Endothelial cell of umbilical vein (primary cell): ENCODE measurements around the gene BET1L. TPM values are rescaled to one million over a fixed set of nuclear protein-coding genes. Genes with fewer than 3 reads are reported as not detected.

Experiments used
- BruUV-seq: library from RNA; stranded (reverse); fragments of 400-500 nt; replicated peaks from 2 replicates; lab custom pipeline; 2021; lab: Mats Ljungman, UMichigan
- CTCF ChIA-PET: fragments of 300-600, 350-600 bp; sonication (Branson Sonifier 250); formaldehyde crosslinking; loops from one replicate; lab custom pipeline; 2021; ENCODE audit warnings: antibody characterized with exemption, inconsistent platforms; lab: Charles Lee
- POLR2A ChIA-PET: fragments of 300-600, 350-600 bp; sonication (Branson Sonifier 250); formaldehyde crosslinking; loops from one replicate; lab custom pipeline; 2021; ENCODE audit warnings: antibody characterized with exemption, inconsistent platforms; lab: Charles Lee
- DNase-seq: peaks from one replicate; pipeline ENCODE4 v3.0.0-alpha.2; 2011; ENCODE audit warnings: low read depth, low spot score
- FAIRE-seq: peaks from 2 replicates; lab custom pipeline; 2011; peaks lifted over from hg19 to GRCh38; lab: Jason Lieb, UNC
- H2AFZ ChIP-seq: 2 replicates; pipeline ENCODE4 v1.6.0; 2012; ENCODE audit warnings: low read depth, low read length, control low read depth, inconsistent platforms
- H3K27ac ChIP-seq: 2 replicates; pipeline ENCODE4 v1.5.1; 2011; ENCODE audit warnings: low read depth, mild to moderate bottlenecking, control low read depth, low read length, moderate library complexity; ENCODE audit not compliant: insufficient read depth
- H3K27me3 ChIP-seq, 2 experiments: 2 replicates each; pipeline versions ENCODE4 v1.6.0 to v1.6.1; 2011; ENCODE audit warnings: low read length in 2 of 2, mixed read lengths in 1 of 2; ENCODE audit not compliant: control insufficient read depth in 2 of 2, insufficient read depth in 2 of 2
- H3K36me3 ChIP-seq, 2 experiments: 2 replicates in 1 of 2; 3 replicates in 1 of 2; pipeline ENCODE4 v1.5.1; 2011; ENCODE audit warnings: low read length in 2 of 2, mild to moderate bottlenecking in 1 of 2, moderate library complexity in 1 of 2; ENCODE audit not compliant: control insufficient read depth in 2 of 2, insufficient read depth in 2 of 2; ENCODE audit errors: extremely low read depth in 1 of 2
- H3K4me1 ChIP-seq: 3 replicates; pipeline ENCODE4 v1.5.1; 2011; ENCODE audit warnings: mild to moderate bottlenecking, low read length; ENCODE audit not compliant: control insufficient read depth, insufficient read depth; ENCODE audit errors: extremely low read depth
- H3K4me2 ChIP-seq: 2 replicates; pipeline ENCODE4 v1.6.1; 2011; ENCODE audit warnings: low read length, control low read depth, mixed read lengths; ENCODE audit not compliant: insufficient read depth
- H3K4me3 ChIP-seq, 3 experiments: fragments of 200-600 bp in 1 of 3; sonication (generic), shearing (Covaris generic) in 1 of 3; replicated peaks in 1 of 3; 2 replicates each; pipeline ENCODE4 v1.5.1; 2011 to 2016; ENCODE audit warnings: control low read depth in 3 of 3, low read length in 3 of 3, mild to moderate bottlenecking in 2 of 3, inconsistent platforms in 1 of 3, low read depth in 1 of 3, moderate library complexity in 1 of 3; ENCODE audit not compliant: insufficient read depth in 1 of 3
- H3K79me2 ChIP-seq: 2 replicates; pipeline ENCODE4 v1.6.0; 2012; ENCODE audit warnings: low read length, inconsistent platforms; ENCODE audit not compliant: control insufficient read depth, insufficient read depth
- H3K9ac ChIP-seq: replicated peaks from 2 replicates; pipeline ENCODE3; 2011; ENCODE audit warnings: low read length, control low read depth; ENCODE audit not compliant: insufficient read depth; ENCODE audit errors: extremely low read depth
- H3K9me1 ChIP-seq: replicated peaks from 3 replicates; pipeline ENCODE4 v1.6.0; 2011; ENCODE audit warnings: mild to moderate bottlenecking, low read length; ENCODE audit not compliant: control insufficient read depth, insufficient read depth; ENCODE audit errors: extremely low read depth
- H3K9me3 ChIP-seq: replicated peaks from 2 replicates; pipeline ENCODE4 v1.5.1; 2012; ENCODE audit warnings: low read length, inconsistent platforms; ENCODE audit not compliant: control insufficient read depth, insufficient read depth
- H4K20me1 ChIP-seq: replicated peaks from 2 replicates; pipeline ENCODE3; 2011; ENCODE audit warnings: mild to moderate bottlenecking, low read length; ENCODE audit not compliant: control insufficient read depth, insufficient read depth; ENCODE audit errors: extremely low read depth
- EZH2 ChIP-seq: IDR thresholded peaks from 2 replicates; pipeline ENCODE4 v1.6.1; 2012; ENCODE audit warnings: borderline replicate concordance, low read depth, mild to moderate bottlenecking, moderate library complexity, low read length, inconsistent platforms; ENCODE audit not compliant: severe bottlenecking
- FOS ChIP-seq: IDR thresholded peaks from 2 replicates; pipeline ENCODE4 v1.6.1; 2011; ENCODE audit warnings: mild to moderate bottlenecking, low read length, moderate library complexity, borderline replicate concordance; ENCODE audit not compliant: insufficient read depth
- JUN ChIP-seq: IDR thresholded peaks from 2 replicates; pipeline ENCODE4 v1.6.1; 2011; ENCODE audit warnings: borderline replicate concordance, low read depth; ENCODE audit not compliant: insufficient read length, insufficient read depth
- MYC ChIP-seq: IDR thresholded peaks from one replicate; pipeline ENCODE4 v1.6.1; 2011; ENCODE audit warnings: mild to moderate bottlenecking, low read depth, low read length
- POLR2AphosphoS5 ChIP-seq: IDR thresholded peaks from 2 replicates; pipeline ENCODE4 v1.6.1; 2012; ENCODE audit warnings: low read depth, mild to moderate bottlenecking, control low read depth, low read length, moderate library complexity; ENCODE audit not compliant: insufficient read depth
- dilution Hi-C: fragments of 300-500 bp; cut with MboI; formaldehyde crosslinking; loops from one replicate; pipeline ENCODE4 v1.15.0; 2019; ENCODE audit warnings: low sequenced_read_pairs; ENCODE audit not compliant: extremely low pct_ligation_motif_present
- intact Hi-C: fragments of 100-400 bp; cut with micrococcal nuclease; formaldehyde crosslinking; loops from one replicate; pipeline ENCODE4 v1.10.0; 2022
- polyA plus RNA-seq, 4 experiments: library from polyadenylated mRNA; depleted of rRNA in 3 of 4; stranded (reverse) in 3 of 4; unstranded in 1 of 4; fragments of >200 nt; gene quantifications; 2 replicates each; pipeline versions ENCODE4 v1.2.1 to v1.2.3, GENCODE V29; 2011 to 2012; ENCODE audit warnings: missing spikeins in 1 of 4
- total RNA-seq: library from RNA; stranded (reverse); gene quantifications from 2 replicates; pipeline ENCODE4 v1.2.3, GENCODE V29; 2021
- TF ChIP-seq, protein P1 (sequence below), 2 donors: IDR thresholded peaks; 1 replicate in 1 of 2; 2 replicates in 1 of 2; pipeline ENCODE4 v1.5.1; 2011; ENCODE audit warnings: low read length in 2 of 2, mild to moderate bottlenecking in 2 of 2, moderate library complexity in 2 of 2, control low read depth in 1 of 2, inconsistent platforms in 1 of 2, low read depth in 1 of 2; ENCODE audit not compliant: insufficient read depth in 1 of 2; ENCODE audit errors: extremely low read depth in 1 of 2

The BET1L gene
- total and polyA plus RNA-seq, 2 donors (not counting 3 experiments of a cell fraction or from before 2014, with no cell fraction given) = 31.0 to 80.0 TPM

DNA sequence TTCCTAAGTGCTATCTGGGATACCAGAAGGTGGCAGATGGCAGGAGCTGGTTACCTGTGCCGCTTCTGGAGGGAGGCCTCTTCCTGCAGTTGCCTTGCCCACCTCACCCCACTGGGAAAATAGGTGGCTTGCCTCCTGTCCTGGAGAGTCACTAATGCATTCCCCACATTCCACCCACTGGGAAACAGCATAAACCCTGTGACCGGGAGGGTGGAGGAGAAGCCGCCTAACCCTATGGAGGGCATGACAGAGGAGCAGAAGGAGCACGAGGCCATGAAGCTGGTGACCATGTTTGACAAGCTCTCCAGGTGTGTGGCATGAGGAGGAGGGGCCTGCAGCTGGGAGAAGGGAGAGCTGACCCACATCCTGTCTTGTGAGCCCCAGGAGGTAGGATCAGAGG is 5.9 kb upstream of the BET1L start:
- Histone ChIP-seq H3K9me3 (no peaks in the 10 kb centered on the region), H2AFZ (no peak overlapping the region), H3K27me3 (no peaks in the 10 kb centered on the region), H3K79me2 (peaks cover 30% of the 10 kb centered on the region), H3K4me1 (peaks cover 16% of the 10 kb centered on the region), H3K36me3 (peaks cover 31 to 43% of the 10 kb centered on the region in 2 experiments), H3K9me1 (no peaks in the 10 kb centered on the region), H4K20me1 (no peaks in the 10 kb centered on the region), H3K4me3 (no peak overlapping the region), H3K9ac (no peak overlapping the region), H3K4me2 (no peak overlapping the region), H3K27ac (no peak overlapping the region)
- DNase-seq (no peak), FAIRE-seq (no peak)
- dilution Hi-C loops = no loop called here
- CTCF ChIA-PET = no interaction called here
- no peak for TF ChIP-seq JUN
- no peak for TF ChIP-seq POLR2AphosphoS5
- no peak for TF ChIP-seq EZH2
- TF ChIP-seq, protein P1, sequence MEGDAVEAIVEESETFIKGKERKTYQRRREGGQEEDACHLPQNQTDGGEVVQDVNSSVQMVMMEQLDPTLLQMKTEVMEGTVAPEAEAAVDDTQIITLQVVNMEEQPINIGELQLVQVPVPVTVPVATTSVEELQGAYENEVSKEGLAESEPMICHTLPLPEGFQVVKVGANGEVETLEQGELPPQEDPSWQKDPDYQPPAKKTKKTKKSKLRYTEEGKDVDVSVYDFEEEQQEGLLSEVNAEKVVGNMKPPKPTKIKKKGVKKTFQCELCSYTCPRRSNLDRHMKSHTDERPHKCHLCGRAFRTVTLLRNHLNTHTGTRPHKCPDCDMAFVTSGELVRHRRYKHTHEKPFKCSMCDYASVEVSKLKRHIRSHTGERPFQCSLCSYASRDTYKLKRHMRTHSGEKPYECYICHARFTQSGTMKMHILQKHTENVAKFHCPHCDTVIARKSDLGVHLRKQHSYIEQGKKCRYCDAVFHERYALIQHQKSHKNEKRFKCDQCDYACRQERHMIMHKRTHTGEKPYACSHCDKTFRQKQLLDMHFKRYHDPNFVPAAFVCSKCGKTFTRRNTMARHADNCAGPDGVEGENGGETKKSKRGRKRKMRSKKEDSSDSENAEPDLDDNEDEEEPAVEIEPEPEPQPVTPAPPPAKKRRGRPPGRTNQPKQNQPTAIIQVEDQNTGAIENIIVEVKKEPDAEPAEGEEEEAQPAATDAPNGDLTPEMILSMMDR (IDR thresholded peaks at IDR 0.05; ENCODE audit: extremely low read depth in 1 of 2, insufficient read depth in 1 of 2, low read depth in 1 of 2, low read length in 2 of 2) = no peak
- TF ChIP-seq FOS = no peak
- no peak for TF ChIP-seq MYC
- no TSS peak for BruUV-seq
- intact Hi-C loops = no loop called here
- POLR2A ChIA-PET = no interaction called here
